Small intestine (tissue), 7 donors: Measurements from ENCODE around the gene SPOCK1. TPM values are rescaled to one million over a fixed set of nuclear protein-coding genes. Genes with fewer than 3 reads are reported as not detected.

Source experiments
- DNase-seq, 2 donors: peaks; one replicate each; pipeline versions ENCODE4 v3.0.0 to v3.0.0-alpha.2; 2013
- FAIRE-seq: peaks from 2 replicates; lab custom pipeline; 2012; peaks lifted over from hg19 to GRCh38; lab: Jason Lieb, UNC
- H3K27ac ChIP-seq, 3 donors: one replicate each; pipeline ENCODE4 v1.5.1; 2013; ENCODE audit warnings: low read length in 2 of 3, mild to moderate bottlenecking in 2 of 3, control low read depth in 1 of 3, inconsistent platforms in 1 of 3, low read depth in 1 of 3, moderate library complexity in 1 of 3
- H3K27me3 ChIP-seq, 3 donors: one replicate each; pipeline ENCODE4 v1.6.1; 2013; ENCODE audit warnings: low read length in 3 of 3, inconsistent platforms in 1 of 3; ENCODE audit not compliant: control insufficient read depth in 3 of 3, insufficient read depth in 3 of 3
- H3K36me3 ChIP-seq, 3 donors: one replicate each; pipeline ENCODE4 v1.6.1; 2013; ENCODE audit warnings: low read length in 3 of 3, inconsistent platforms in 1 of 3, low read depth in 1 of 3, mild to moderate bottlenecking in 1 of 3, moderate library complexity in 1 of 3; ENCODE audit not compliant: control insufficient read depth in 3 of 3, insufficient read depth in 2 of 3
- H3K4me1 ChIP-seq, 3 donors: one replicate each; pipeline ENCODE4 v1.6.1; 2013; ENCODE audit warnings: low read length in 2 of 3, inconsistent platforms in 1 of 3, low read depth in 1 of 3, mild to moderate bottlenecking in 1 of 3, moderate library complexity in 1 of 3; ENCODE audit not compliant: control insufficient read depth in 3 of 3, insufficient read depth in 2 of 3
- H3K4me3 ChIP-seq, 3 donors: one replicate each; pipeline ENCODE4 v1.5.1; 2013; ENCODE audit warnings: low read length in 3 of 3, control low read depth in 1 of 3, inconsistent platforms in 1 of 3, low read depth in 1 of 3, mild to moderate bottlenecking in 1 of 3, moderate library complexity in 1 of 3
- H3K9me3 ChIP-seq, 2 donors: one replicate each; pipeline ENCODE4 v1.6.1; 2013; ENCODE audit warnings: low read depth in 1 of 2, low read length in 1 of 2; ENCODE audit not compliant: control insufficient read depth in 2 of 2, insufficient read depth in 1 of 2
- WGBS, 3 donors: extraction: QIAGEN DNeasy Blood & Tissue Kit; methylation state at CpG; one replicate each; pipeline ENCODE4 v1.1.7; 2013; 5-methylcytosine and 5-hydroxymethylcytosine counted together
- polyA plus RNA-seq, 4 donors: library from polyadenylated mRNA; stranded (reverse) in 3 of 4; unstranded in 1 of 4; fragments of 200-250 nt in 3 of 4; fragments of 120-200 nt in 1 of 4; gene quantifications; one replicate each; pipeline versions ENCODE4 v1.2.1 to v1.2.3, GENCODE V29; 2013
- donor health status: healthy with polysubstance abuse.
- donor health status: control.
- donor health status: control.
- donor health status: Bipolar disorder and iron deficiency.
- donor health status: healthy.

The SPOCK1 gene
- polyA plus RNA-seq, 4 donors: 0.22 to 1.1 (median 0.54) TPM

DNA sequence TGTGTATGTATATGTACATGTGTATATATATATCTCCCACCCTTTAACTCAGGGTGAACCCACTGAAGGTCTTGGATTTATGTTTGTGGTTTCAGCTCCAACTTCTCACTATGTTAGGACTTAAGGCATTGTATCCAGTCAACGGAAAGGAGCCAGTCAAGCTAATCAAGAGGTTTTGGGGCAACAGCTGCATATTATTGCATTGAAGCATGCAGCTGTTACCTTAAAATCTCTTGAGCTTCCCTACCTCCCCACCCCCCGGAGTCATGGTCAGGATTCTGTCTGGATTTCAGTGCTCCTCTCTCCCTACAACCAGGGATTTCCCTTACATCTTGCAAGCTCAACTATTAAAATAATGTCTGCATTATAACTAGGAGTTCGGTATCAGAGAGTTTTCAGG lies 399.5 kb downstream of the SPOCK1 start:
- Histone ChIP-seq H3K27me3 (peaks cover 0 to 3% (median 0%) of the 10 kb centered on the region in 3 donors), H3K36me3 (no peaks in the 10 kb centered on the region), H3K9me3 (peaks cover 0 to 3% of the 10 kb centered on the region in 2 donors), H3K4me1 (no peaks in the 10 kb centered on the region), H3K4me3 (no peak overlapping the region), H3K27ac (no peak overlapping the region)
- WGBS, 3 donors: 75 to 87% (median 77%) methylated on average over 3 of the region's 3 CpGs
- no peak for FAIRE-seq
- no peak for DNase-seq

GRCh38 chr5:137098663-137099062 lies 400.5 kb downstream of the SPOCK1 start:
- FAIRE-seq: no peak

DNA sequence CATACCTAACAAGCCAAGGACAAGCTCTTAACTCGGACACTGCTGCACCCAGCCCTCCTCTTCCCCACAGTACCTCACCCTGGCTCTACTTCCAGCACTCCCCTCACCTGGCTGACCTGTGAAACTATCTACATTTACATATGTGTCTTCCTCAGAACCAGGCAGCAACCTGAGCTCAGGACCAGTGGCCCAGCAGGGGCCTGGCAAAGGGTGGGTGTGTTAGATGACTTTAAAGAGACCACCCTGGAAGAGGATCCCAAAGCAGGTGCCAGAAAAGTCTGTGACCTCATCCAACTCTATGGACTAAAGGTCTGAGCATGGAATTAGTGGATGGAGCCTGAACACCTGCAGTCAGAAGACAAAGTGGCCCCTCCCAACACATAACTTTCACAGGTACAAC lies 400.9 kb downstream of the SPOCK1 start:
- H3K4me1 ChIP-seq: no peaks in the 10 kb centered on the region
- no peaks in the 10 kb centered on the region for H3K36me3 ChIP-seq
- FAIRE-seq (no peak), DNase-seq (no peak)
- 19 to 60% (median 26%) methylated on average over 1 of the region's 1 CpG for WGBS, 3 donors
- H3K9me3 ChIP-seq: no peaks in the 10 kb centered on the region
- no peak overlapping the region for H3K4me3 ChIP-seq
- H3K27ac ChIP-seq: no peak overlapping the region
- peaks cover 0 to 3% (median 0%) of the 10 kb centered on the region in 3 donors for H3K27me3 ChIP-seq

More at GRCh38 chr5:137098663-137099062, 400.5 kb downstream of the SPOCK1 start:
- H3K4me1 ChIP-seq: no peaks in the 10 kb centered on the region
- H3K27me3 ChIP-seq: peaks cover 0 to 3% (median 0%) of the 10 kb centered on the region in 3 donors
- 72 to 83% (median 81%) methylated on average over 4 of the region's 4 CpGs for WGBS, 3 donors
- H3K4me3 ChIP-seq: no peak overlapping the region
- no peaks in the 10 kb centered on the region for H3K36me3 ChIP-seq
- no peak for DNase-seq
- H3K27ac ChIP-seq: no peak overlapping the region
- H3K9me3 ChIP-seq: no peaks in the 10 kb centered on the region

DNA sequence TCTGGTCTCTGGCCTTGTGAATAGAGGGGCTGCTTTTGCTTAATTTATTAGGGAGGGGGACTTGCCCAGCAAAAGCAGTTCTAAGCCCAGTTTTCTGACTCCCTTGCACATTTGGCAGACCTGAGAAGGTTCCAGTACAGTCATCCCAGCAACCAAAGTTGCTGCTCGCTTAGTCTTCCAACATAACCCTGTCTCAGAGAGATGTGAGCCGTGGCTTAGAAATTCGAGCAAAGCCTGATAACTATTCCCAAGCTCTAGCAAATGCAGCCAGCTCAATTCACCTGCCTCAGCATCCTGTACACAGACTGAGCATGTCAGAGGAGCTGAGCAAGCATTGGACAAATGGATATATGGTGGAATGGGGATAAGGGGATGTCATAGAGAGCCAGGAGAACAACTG lies 401.9 kb downstream of the SPOCK1 start:
- no peak for FAIRE-seq
- no peak overlapping the region for H3K27ac ChIP-seq
- WGBS, 3 donors: 72 to 91% (median 75%) methylated on average over 3 of the region's 3 CpGs

GRCh38 chr5:137096149-137097103 lies 402.7 kb downstream of the SPOCK1 start:
- DNase-seq (no peak), FAIRE-seq (no peak)
- Histone ChIP-seq H3K4me1 (no peaks in the 10 kb centered on the region), H3K9me3 (no peaks in the 10 kb centered on the region), H3K27ac (no peak overlapping the region), H3K27me3 (peaks cover 0 to 3% (median 0%) of the 10 kb centered on the region in 3 donors), H3K4me3 (no peak overlapping the region), H3K36me3 (no peaks in the 10 kb centered on the region)
- 80 to 86% (median 86%) methylated on average over 6 of the region's 6 CpGs for WGBS, 3 donors

More for the DNA sequence above, 401.9 kb downstream of the SPOCK1 start:
- H3K9me3 ChIP-seq: no peaks in the 10 kb centered on the region
- H3K4me1 ChIP-seq: no peaks in the 10 kb centered on the region
- H3K27me3 ChIP-seq: peaks cover 0 to 3% (median 0%) of the 10 kb centered on the region in 3 donors
- DNase-seq: no peak
- H3K4me3 ChIP-seq: no peak overlapping the region
- H3K36me3 ChIP-seq: no peaks in the 10 kb centered on the region

DNA sequence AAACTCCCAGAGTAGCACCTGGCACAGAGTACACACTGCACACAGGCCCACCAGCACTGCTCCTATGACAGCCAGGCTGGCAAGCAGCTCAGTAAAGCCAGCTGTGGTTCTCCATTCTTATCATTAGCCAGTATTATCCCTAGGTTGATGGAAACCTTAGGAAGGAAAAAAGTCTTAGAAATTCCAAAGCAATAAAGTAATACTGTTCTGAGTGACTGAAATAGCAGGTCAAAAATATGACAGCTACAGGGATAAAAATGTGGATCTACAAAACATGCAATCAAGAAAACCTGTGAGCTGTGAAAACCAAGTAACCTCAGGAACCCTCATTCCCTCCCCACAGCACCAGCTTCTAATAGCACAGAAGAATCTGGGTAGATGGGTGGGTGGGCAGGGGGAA lies 403.5 kb downstream of the SPOCK1 start:
- no peak overlapping the region for H3K4me3 ChIP-seq
- no peaks in the 10 kb centered on the region for H3K9me3 ChIP-seq
- no peaks in the 10 kb centered on the region for H3K4me1 ChIP-seq
- H3K27ac ChIP-seq: no peak overlapping the region
- H3K36me3 ChIP-seq: no peaks in the 10 kb centered on the region
- peaks cover 0 to 3% (median 0%) of the 10 kb centered on the region in 3 donors for H3K27me3 ChIP-seq
- FAIRE-seq (no peak), DNase-seq (no peak)

GRCh38 chr5:137092831-137093230 lies 406.3 kb downstream of the SPOCK1 start:
- FAIRE-seq (no peak), DNase-seq (no peak)
- H3K27ac ChIP-seq: no peak overlapping the region
- no peaks in the 10 kb centered on the region for H3K4me1 ChIP-seq
- WGBS, 3 donors: 72 to 81% (median 79%) methylated on average over 3 of the region's 3 CpGs
- H3K36me3 ChIP-seq: no peaks in the 10 kb centered on the region
- no peaks in the 10 kb centered on the region for H3K9me3 ChIP-seq
- H3K27me3 ChIP-seq: no peaks in the 10 kb centered on the region
- H3K4me3 ChIP-seq: no peak overlapping the region

DNA sequence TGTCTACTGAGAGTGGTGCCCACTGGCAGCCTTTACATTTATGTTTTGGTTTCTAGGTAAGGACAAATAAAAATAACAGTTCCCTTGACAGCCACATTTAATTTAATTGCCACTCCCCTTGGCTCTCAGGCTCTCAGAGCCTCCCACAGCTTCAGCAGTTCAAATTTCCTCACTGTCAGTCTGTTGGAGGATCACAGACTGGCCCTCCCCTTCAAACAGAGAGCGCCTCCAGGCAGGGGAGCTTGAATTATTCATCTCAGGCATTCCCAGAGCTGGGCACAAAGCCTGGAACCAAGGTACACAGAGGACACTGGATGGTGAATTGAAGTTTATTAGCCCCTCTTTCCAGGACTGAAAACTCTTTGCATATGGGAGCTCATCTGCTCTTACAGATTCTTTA lies 407.7 kb downstream of the SPOCK1 start:
- Histone ChIP-seq H3K36me3 (no peaks in the 10 kb centered on the region), H3K27ac (no peak overlapping the region), H3K4me3 (no peak overlapping the region), H3K9me3 (no peaks in the 10 kb centered on the region), H3K4me1 (no peaks in the 10 kb centered on the region), H3K27me3 (peaks cover 0 to 4% (median 0%) of the 10 kb centered on the region in 3 donors)
- WGBS, 3 donors: 47 to 80% (median 68%) methylated on average over 1 of the region's 1 CpG
- no peak for FAIRE-seq
- DNase-seq: no peak
